ENCODE data around the gene PSMB10.
"Not testable (repeated sequence)": the region's sequence is repeated elsewhere in the genome, so short reads cannot be mapped to it uniquely, and the experiment has no call there.

Gene PSMB10

DNA sequence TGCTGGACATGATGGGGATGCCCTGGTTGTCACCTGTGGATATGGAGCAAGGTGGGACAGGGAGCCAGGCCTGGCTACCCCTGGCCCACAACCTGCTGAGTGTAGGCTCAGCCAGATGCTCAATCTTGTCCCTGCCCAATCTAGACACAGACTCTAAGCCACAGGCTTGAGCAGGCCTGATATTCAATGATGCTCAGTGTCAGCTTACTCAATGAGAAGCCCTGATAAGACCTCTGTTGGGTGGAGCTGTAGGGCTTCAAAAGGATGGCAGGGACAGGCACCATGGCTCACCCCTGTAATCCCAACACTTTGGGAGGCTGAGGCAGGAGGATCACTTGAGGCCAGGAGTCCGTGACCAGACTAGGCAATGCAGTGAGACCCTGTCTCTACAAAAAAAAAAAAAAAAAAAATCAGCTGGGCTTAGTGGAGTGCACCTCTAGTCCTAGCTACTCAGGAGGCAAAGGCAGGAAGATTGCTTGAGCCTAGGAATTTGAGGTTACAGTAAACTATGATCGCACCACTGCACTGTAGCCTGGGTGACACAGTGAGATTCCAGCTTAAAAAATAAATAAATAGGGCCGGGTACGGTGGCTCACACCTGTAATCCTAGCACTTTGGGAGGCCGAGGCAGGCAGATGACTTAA lies 3.9 kb upstream of the PSMB10 start:
- H3K4me3 ChIP-seq (ENCODE audit: low read depth, low read length): no peak overlapping the region
- no peak for TF ChIP-seq CTCF (IDR thresholded peaks at IDR 0.05; ENCODE audit: borderline replicate concordance, insufficient read depth, low read depth, low read length)

- H3K4me3 ChIP-seq (ENCODE audit: low read depth, low read length): no peak overlapping the region
- no peak for TF ChIP-seq CTCF (IDR thresholded peaks at IDR 0.05; ENCODE audit: borderline replicate concordance, insufficient read depth, low read depth, low read length)
Observed at GRCh38 chr16:67939507-67940445, 3.1 kb upstream of the PSMB10 start.

- not testable (repeated sequence) for H3K4me3 ChIP-seq (ENCODE audit: low read depth, low read length)
Observed at GRCh38 chr16:67937713-67938112, 1.1 kb upstream of the PSMB10 start.

DNA sequence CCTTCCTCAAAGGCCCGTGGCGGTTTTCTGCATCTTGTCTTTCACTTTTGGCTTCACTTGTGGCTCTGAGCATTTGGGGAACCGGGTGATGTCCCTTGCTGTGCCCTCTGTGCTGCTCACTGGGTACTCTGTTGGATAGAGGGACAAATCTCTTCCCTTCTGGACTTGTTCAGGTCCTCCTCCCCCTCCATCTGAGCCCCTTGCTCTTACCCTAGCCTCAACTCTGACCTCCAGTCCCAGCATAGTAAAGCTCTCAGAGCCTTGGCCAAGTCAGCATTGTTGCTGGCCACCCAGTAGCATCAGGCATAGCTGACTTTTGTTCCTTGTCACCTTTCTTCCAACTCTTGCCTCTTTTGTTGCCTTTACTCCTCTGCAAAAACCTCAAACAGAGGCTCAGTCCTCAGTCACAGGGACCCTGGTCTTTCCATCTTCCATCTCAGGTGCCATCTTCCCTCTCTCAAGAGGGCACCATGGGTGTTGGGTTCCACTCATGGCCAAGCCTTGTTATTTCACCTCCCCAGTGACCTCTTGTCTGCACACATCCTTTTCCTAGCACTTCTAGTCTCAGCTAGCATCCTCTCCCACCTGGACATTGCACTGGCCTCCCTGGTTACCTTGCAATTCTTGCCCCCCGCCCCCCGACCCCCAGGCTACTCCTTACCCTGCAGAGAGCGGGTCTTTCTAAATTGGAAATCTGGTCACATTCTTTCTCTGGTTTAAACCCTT lies 393 bp upstream of the PSMB10 start:
- TF ChIP-seq CTCF (IDR thresholded peaks at IDR 0.05; ENCODE audit: borderline replicate concordance, insufficient read depth, low read depth, low read length): no peak
- peak overlapping the region; percentile 92 for H3K4me3 ChIP-seq (ENCODE audit: low read depth, low read length)

DNA sequence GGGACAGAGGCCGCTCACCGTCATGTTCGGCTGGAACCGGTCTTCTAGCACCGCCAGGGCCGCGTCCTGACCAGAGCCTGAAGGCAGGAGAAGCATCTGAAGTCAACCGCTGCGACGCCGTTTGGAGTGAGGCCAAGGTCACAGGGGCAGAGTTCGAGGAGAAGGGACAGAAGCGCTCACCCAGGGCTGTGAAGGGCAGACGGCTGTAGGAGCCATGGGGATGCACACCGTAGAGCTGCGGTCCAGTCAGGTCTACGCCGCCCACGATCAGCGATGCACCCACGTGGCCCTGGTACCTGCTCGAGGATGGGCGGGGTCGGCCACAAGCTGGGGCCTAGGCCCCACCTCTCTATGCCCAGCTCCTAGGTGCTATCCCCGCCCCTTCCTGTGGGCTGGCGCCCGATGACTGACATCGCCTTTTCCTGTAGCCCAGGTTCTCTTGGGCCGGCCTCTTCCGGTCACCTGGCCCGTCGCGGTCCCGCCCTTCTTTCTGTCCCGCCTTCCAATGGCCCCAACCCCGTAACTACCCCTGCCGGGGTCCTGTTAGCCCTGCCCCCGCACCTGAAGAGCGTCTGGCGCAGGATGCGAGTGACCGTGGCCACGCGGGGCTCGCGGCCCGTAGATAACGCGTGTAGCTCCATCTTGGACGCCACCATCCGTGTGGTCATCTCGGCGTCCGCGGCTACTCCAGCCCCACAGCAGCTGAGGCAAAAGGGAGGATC lies 1.1 kb downstream of the PSMB10 start:
- peak overlapping the region; percentile 92 for H3K4me3 ChIP-seq (ENCODE audit: low read depth, low read length)
- no peak for TF ChIP-seq CTCF (IDR thresholded peaks at IDR 0.05; ENCODE audit: borderline replicate concordance, insufficient read depth, low read depth, low read length)

GRCh38 chr16:67935101-67935401 lies 1.6 kb downstream of the PSMB10 start:
- H3K4me3 ChIP-seq (ENCODE audit: low read depth, low read length): no peak overlapping the region
- no peak for TF ChIP-seq CTCF (IDR thresholded peaks at IDR 0.05; ENCODE audit: borderline replicate concordance, insufficient read depth, low read depth, low read length)

Measured in GM12875 (cell line).